ENCODE results near the gene MAP2K5. TPM values are rescaled to one million over a fixed set of nuclear protein-coding genes. Genes with fewer than 3 reads are reported as not detected.

Gene MAP2K5
- total RNA-seq, 2 experiments from 2014 or later = 22.2 to 27.9 TPM

GRCh38 chr15:67724691-67725375 is 182.3 kb downstream of the MAP2K5 start:
- DNase-seq (no peak), ATAC-seq (ENCODE audit: poor library complexity) (no peak)
- Mint-ChIP-seq H3K27ac (no peak overlapping the region), H3K9me3 (no peaks in the 10 kb centered on the region), H3K4me1 (ENCODE audit: low read depth) (peaks cover 10% of the 10 kb centered on the region), H3K4me3 (no peak overlapping the region), H3K27me3 (no peaks in the 10 kb centered on the region), H3K36me3 (ENCODE audit: low read depth) (no peaks in the 10 kb centered on the region)
- no peak for TF ChIP-seq CTCF (IDR thresholded peaks at IDR 0.05)
- Histone ChIP-seq H3K27ac (ENCODE audit: low read depth in 1 of 2, low read length in 2 of 2) (no peak overlapping the region), H3K4me3 (ENCODE audit: low read length) (no peak overlapping the region), H3K9me3 (ENCODE audit: control insufficient read depth in 1 of 2, insufficient read depth in 1 of 2, low read length in 2 of 2) (no peaks in the 10 kb centered on the region), H3K4me1 (ENCODE audit: insufficient read depth, low read length) (no peaks in the 10 kb centered on the region), H3K36me3 (ENCODE audit: insufficient read depth, low read length) (no peaks in the 10 kb centered on the region), H3K27me3 (ENCODE audit: control insufficient read depth in 1 of 2, insufficient read depth in 2 of 2, low read length in 2 of 2) (no peaks in the 10 kb centered on the region)
- ChIA-PET POLR2A (no interaction called here), CTCF (no interaction called here)
- intact Hi-C loops (cut with DNase I, micrococcal nuclease) = no loop called here

GRCh38 chr15:67730135-67730534 is 187.6 kb downstream of the MAP2K5 start:
- Histone ChIP-seq H3K27me3 (ENCODE audit: control insufficient read depth in 1 of 2, insufficient read depth in 2 of 2, low read length in 2 of 2) (no peaks in the 10 kb centered on the region), H3K36me3 (ENCODE audit: insufficient read depth, low read length) (no peaks in the 10 kb centered on the region), H3K9me3 (ENCODE audit: control insufficient read depth in 1 of 2, insufficient read depth in 1 of 2, low read length in 2 of 2) (no peaks in the 10 kb centered on the region), H3K27ac (ENCODE audit: low read depth in 1 of 2, low read length in 2 of 2) (no peak overlapping the region), H3K4me3 (ENCODE audit: low read length) (no peak overlapping the region), H3K4me1 (ENCODE audit: insufficient read depth, low read length) (no peaks in the 10 kb centered on the region)
- TF ChIP-seq CTCF (IDR thresholded peaks at IDR 0.05) = no peak
- ChIA-PET CTCF (no interaction called here), POLR2A (no interaction called here)
- Mint-ChIP-seq H3K27me3 (no peaks in the 10 kb centered on the region), H3K4me1 (ENCODE audit: low read depth) (peaks cover 13% of the 10 kb centered on the region), H3K4me3 (no peak overlapping the region), H3K9me3 (no peaks in the 10 kb centered on the region), H3K27ac (no peak overlapping the region), H3K36me3 (ENCODE audit: low read depth) (no peaks in the 10 kb centered on the region)
- intact Hi-C loops (cut with DNase I, micrococcal nuclease) = no loop called here
- DNase-seq (no peak), ATAC-seq (ENCODE audit: poor library complexity) (no peak)

GRCh38 chr15:67731112-67731721 is 188.7 kb downstream of the MAP2K5 start:
- intact Hi-C loops (cut with DNase I, micrococcal nuclease) = no loop called here
- H3K36me3 ChIP-seq (ENCODE audit: insufficient read depth, low read length) = no peaks in the 10 kb centered on the region
- POLR2A ChIA-PET = no interaction called here
- Mint-ChIP-seq H3K4me1 (ENCODE audit: low read depth) (peaks cover 24% of the 10 kb centered on the region), H3K27ac (no peak overlapping the region), H3K36me3 (ENCODE audit: low read depth) (no peaks in the 10 kb centered on the region), H3K4me3 (no peak overlapping the region), H3K9me3 (no peaks in the 10 kb centered on the region), H3K27me3 (no peaks in the 10 kb centered on the region)
- DNase-seq = no peak
- no peaks in the 10 kb centered on the region for H3K9me3 ChIP-seq (ENCODE audit: control insufficient read depth in 1 of 2, insufficient read depth in 1 of 2, low read length in 2 of 2)
- no peak for ATAC-seq (ENCODE audit: poor library complexity)
- CTCF ChIA-PET = no interaction called here
- no peak overlapping the region for H3K27ac ChIP-seq (ENCODE audit: low read depth in 1 of 2, low read length in 2 of 2)
- H3K4me1 ChIP-seq (ENCODE audit: insufficient read depth, low read length) = peaks cover 4% of the 10 kb centered on the region
- TF ChIP-seq CTCF (IDR thresholded peaks at IDR 0.05) = no peak
- no peak overlapping the region for H3K4me3 ChIP-seq (ENCODE audit: low read length)
- H3K27me3 ChIP-seq (ENCODE audit: control insufficient read depth in 1 of 2, insufficient read depth in 2 of 2, low read length in 2 of 2) = no peaks in the 10 kb centered on the region

Data from CD4-positive, alpha-beta T cell (primary cell).